A673 (cell line): ENCODE data around the gene METTL14.

Experiments used
- EZH2 ChIP-seq: fragments of 200-600 bp; sonication (generic); IDR thresholded peaks from 2 replicates; pipeline ENCODE4 v1.6.1; 2017; ENCODE audit warnings: borderline replicate concordance, low read depth, mild to moderate bottlenecking, mixed read lengths, antibody characterized with exemption, low read length; ENCODE audit not compliant: poor library complexity, severe bottlenecking
- TF ChIP-seq, protein P1 (sequence below): fragments of 300-800, 200-600 bp; sonication (generic); conservative IDR thresholded peaks from 2 replicates; pipeline ENCODE4 v1.5.1; 2017; ENCODE audit warnings: low read depth, mild to moderate bottlenecking, antibody characterized with exemption, low read length, moderate library complexity, mixed read lengths

GRCh38 chr4:118727360-118727759 is 42.2 kb downstream of the METTL14 start:
- TF ChIP-seq, protein P1, sequence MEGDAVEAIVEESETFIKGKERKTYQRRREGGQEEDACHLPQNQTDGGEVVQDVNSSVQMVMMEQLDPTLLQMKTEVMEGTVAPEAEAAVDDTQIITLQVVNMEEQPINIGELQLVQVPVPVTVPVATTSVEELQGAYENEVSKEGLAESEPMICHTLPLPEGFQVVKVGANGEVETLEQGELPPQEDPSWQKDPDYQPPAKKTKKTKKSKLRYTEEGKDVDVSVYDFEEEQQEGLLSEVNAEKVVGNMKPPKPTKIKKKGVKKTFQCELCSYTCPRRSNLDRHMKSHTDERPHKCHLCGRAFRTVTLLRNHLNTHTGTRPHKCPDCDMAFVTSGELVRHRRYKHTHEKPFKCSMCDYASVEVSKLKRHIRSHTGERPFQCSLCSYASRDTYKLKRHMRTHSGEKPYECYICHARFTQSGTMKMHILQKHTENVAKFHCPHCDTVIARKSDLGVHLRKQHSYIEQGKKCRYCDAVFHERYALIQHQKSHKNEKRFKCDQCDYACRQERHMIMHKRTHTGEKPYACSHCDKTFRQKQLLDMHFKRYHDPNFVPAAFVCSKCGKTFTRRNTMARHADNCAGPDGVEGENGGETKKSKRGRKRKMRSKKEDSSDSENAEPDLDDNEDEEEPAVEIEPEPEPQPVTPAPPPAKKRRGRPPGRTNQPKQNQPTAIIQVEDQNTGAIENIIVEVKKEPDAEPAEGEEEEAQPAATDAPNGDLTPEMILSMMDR: no peak
- TF ChIP-seq EZH2: no peak
